DND-41 (cell line): ENCODE results near the gene COX5B.
A peak's percentile ranks its signal among the peaks of the same experiment; 100 is the strongest.
"Not testable (repeated sequence)": the region's sequence is repeated elsewhere in the genome, so short reads cannot be mapped to it uniquely, and the experiment has no call there.

Experiments used
- ATAC-seq: fragments of 200-7000 bp; cut with Tn5 transposase; 3 replicates; pipeline ENCODE4 v1.9.1; 2021; ENCODE audit warnings: low read depth; ENCODE audit not compliant: insufficient read depth
- DNase-seq: peaks from one replicate; pipeline ENCODE4 v3.0.0-alpha.2; 2020
- H2AFZ ChIP-seq: 2 replicates; pipeline ENCODE4 v1.6.0; 2012; ENCODE audit warnings: low read depth, low read length
- H3K27ac ChIP-seq: 2 replicates; pipeline ENCODE4 v1.5.1; 2012; ENCODE audit warnings: low read length, inconsistent platforms
- H3K27me3 ChIP-seq: fragments of 200-600 bp; sonication (generic); 2 replicates; pipeline ENCODE4 v1.6.0; 2012; ENCODE audit warnings: low read length, mild to moderate bottlenecking, inconsistent platforms; ENCODE audit not compliant: insufficient read depth, poor library complexity
- H3K36me3 ChIP-seq: 2 replicates; pipeline ENCODE4 v1.5.1; 2012; ENCODE audit warnings: low read length, inconsistent platforms; ENCODE audit not compliant: insufficient read depth
- H3K4me1 ChIP-seq: 2 replicates; pipeline ENCODE4 v1.5.1; 2012; ENCODE audit warnings: mild to moderate bottlenecking, low read length; ENCODE audit not compliant: insufficient read depth
- H3K4me2 ChIP-seq: 2 replicates; pipeline ENCODE4 v1.6.0; 2012; ENCODE audit warnings: mild to moderate bottlenecking, moderate library complexity, low read length, inconsistent platforms; ENCODE audit not compliant: insufficient read depth
- H3K4me3 ChIP-seq, 2 experiments: fragments of 200-600 bp in 1 of 2; shearing (Covaris generic) in 1 of 2; 2 replicates each; pipeline ENCODE4 v1.5.1; 2012 to 2016; ENCODE audit warnings: inconsistent platforms in 2 of 2, low read length in 2 of 2, mild to moderate bottlenecking in 2 of 2, low read depth in 1 of 2, moderate library complexity in 1 of 2
- H3K79me2 ChIP-seq: 2 replicates; pipeline ENCODE4 v1.6.0; 2012; ENCODE audit warnings: low read length, inconsistent platforms; ENCODE audit not compliant: insufficient read depth
- H3K9ac ChIP-seq: 2 replicates; pipeline ENCODE4 v1.6.0; 2012; ENCODE audit warnings: low read depth, mild to moderate bottlenecking, inconsistent platforms, low read length, moderate library complexity
- H3K9me3 ChIP-seq: 2 replicates; pipeline ENCODE4 v1.5.1; 2012; ENCODE audit warnings: low read length, moderate library complexity, mild to moderate bottlenecking, inconsistent platforms; ENCODE audit not compliant: insufficient read depth, severe bottlenecking
- H4K20me1 ChIP-seq: 2 replicates; pipeline ENCODE4 v1.6.0; 2012; ENCODE audit warnings: low read length; ENCODE audit not compliant: insufficient read depth
- CTCF ChIP-seq: IDR thresholded peaks from 2 replicates; pipeline ENCODE4 v1.5.1; 2012; ENCODE audit warnings: borderline replicate concordance, low read length, moderate library complexity, mild to moderate bottlenecking; ENCODE audit not compliant: poor library complexity, severe bottlenecking; ENCODE audit errors: extremely low read depth
- EZH2 ChIP-seq: IDR thresholded peaks from 3 replicates; pipeline ENCODE4 v1.6.1; 2012; ENCODE audit warnings: borderline replicate concordance, low read depth, mild to moderate bottlenecking, moderate library complexity, low read length, inconsistent platforms; ENCODE audit not compliant: severe bottlenecking

The COX5B gene

GRCh38 chr2:97645695-97646629 is at the start of gene COX5B:
Gene COX5B, plus strand, starts transcription at chr2:97646062. Its CDS starts 25 bp downstream, at chr2:97646087.
- H4K20me1 ChIP-seq, result peaks cover 4% of the 10 kb centered on the region; the same call in 1 of the 2 replicates
- peak within 1 kb of the TSS; percentile 89 for H3K9ac ChIP-seq
- peaks cover 23% of the 10 kb centered on the region for H3K79me2 ChIP-seq
- peak within 1 kb of the TSS; percentile 88 for H2AFZ ChIP-seq
- peak within 1 kb of the TSS; percentile 71 to 83; a peak in 3 of 4 replicates for H3K4me3 ChIP-seq
- peaks cover 32% of the 10 kb centered on the region for H3K36me3 ChIP-seq
- H3K4me1 ChIP-seq, result peaks cover 27% of the 10 kb centered on the region
- peak within 1 kb of the TSS; percentile 85 for H3K27ac ChIP-seq
- DNase-seq (peak; percentile 99), ATAC-seq (peak; percentile 96)
- H3K4me2 ChIP-seq, result peak within 1 kb of the TSS; percentile 85
- no peaks in the 10 kb centered on the region for H3K27me3 ChIP-seq
- H3K9me3 ChIP-seq, result no peaks in the 10 kb centered on the region
- TF ChIP-seq EZH2, result no peak
- no peak for TF ChIP-seq CTCF

GRCh38 chr2:97596180-97596579 is 49.7 kb upstream of the COX5B start:
- H3K4me1 ChIP-seq, H4K20me1 ChIP-seq, H3K4me3 ChIP-seq, H3K79me2 ChIP-seq, H3K9me3 ChIP-seq, H3K4me2 ChIP-seq, ATAC-seq, H2AFZ ChIP-seq, H3K9ac ChIP-seq, H3K36me3 ChIP-seq, DNase-seq, H3K27me3 ChIP-seq, H3K27ac ChIP-seq: not testable (repeated sequence)

- not testable (repeated sequence) for H3K27me3 ChIP-seq, H3K79me2 ChIP-seq
Observed at GRCh38 chr2:97601537-97601936, 44.3 kb upstream of the COX5B start.

GRCh38 chr2:97605109-97605508 is 40.8 kb upstream of the COX5B start:
- H2AFZ ChIP-seq, DNase-seq, H3K4me3 ChIP-seq, H3K9ac ChIP-seq, H4K20me1 ChIP-seq, H3K4me1 ChIP-seq, H3K79me2 ChIP-seq, H3K9me3 ChIP-seq, H3K4me2 ChIP-seq, H3K27ac ChIP-seq, H3K36me3 ChIP-seq, ATAC-seq, H3K27me3 ChIP-seq: not testable (repeated sequence)

More at GRCh38 chr2:97601537-97601936, 44.3 kb upstream of the COX5B start:
- not testable (repeated sequence) for H3K4me2 ChIP-seq, H3K4me1 ChIP-seq, H4K20me1 ChIP-seq, DNase-seq, H3K9ac ChIP-seq, H3K4me3 ChIP-seq, H3K27ac ChIP-seq, H3K9me3 ChIP-seq, H3K36me3 ChIP-seq, ATAC-seq, H2AFZ ChIP-seq

GRCh38 chr2:97605524-97606339 is 40.1 kb upstream of the COX5B start:
- not testable (repeated sequence) for H4K20me1 ChIP-seq, H2AFZ ChIP-seq, H3K4me3 ChIP-seq, H3K79me2 ChIP-seq, H3K4me1 ChIP-seq, H3K4me2 ChIP-seq, H3K27me3 ChIP-seq, H3K9ac ChIP-seq, H3K27ac ChIP-seq, DNase-seq, H3K36me3 ChIP-seq, H3K9me3 ChIP-seq, ATAC-seq

GRCh38 chr2:97608745-97609144 is 37.1 kb upstream of the COX5B start:
- H3K9me3 ChIP-seq, H3K27ac ChIP-seq, ATAC-seq, H2AFZ ChIP-seq, H3K27me3 ChIP-seq, H4K20me1 ChIP-seq, H3K4me3 ChIP-seq, H3K36me3 ChIP-seq, H3K79me2 ChIP-seq, H3K4me2 ChIP-seq, DNase-seq, H3K4me1 ChIP-seq, H3K9ac ChIP-seq: not testable (repeated sequence)

- not testable (repeated sequence) for H3K4me1 ChIP-seq, H3K4me2 ChIP-seq, H4K20me1 ChIP-seq, H3K9me3 ChIP-seq, H2AFZ ChIP-seq, H3K27ac ChIP-seq, H3K4me3 ChIP-seq, H3K36me3 ChIP-seq, ATAC-seq, H3K9ac ChIP-seq, DNase-seq, H3K27me3 ChIP-seq, H3K79me2 ChIP-seq
Observed at GRCh38 chr2:97611895-97612294, 34.0 kb upstream of the COX5B start.
